Measurements from ENCODE around the gene GLMN.

Gene GLMN, protein sequence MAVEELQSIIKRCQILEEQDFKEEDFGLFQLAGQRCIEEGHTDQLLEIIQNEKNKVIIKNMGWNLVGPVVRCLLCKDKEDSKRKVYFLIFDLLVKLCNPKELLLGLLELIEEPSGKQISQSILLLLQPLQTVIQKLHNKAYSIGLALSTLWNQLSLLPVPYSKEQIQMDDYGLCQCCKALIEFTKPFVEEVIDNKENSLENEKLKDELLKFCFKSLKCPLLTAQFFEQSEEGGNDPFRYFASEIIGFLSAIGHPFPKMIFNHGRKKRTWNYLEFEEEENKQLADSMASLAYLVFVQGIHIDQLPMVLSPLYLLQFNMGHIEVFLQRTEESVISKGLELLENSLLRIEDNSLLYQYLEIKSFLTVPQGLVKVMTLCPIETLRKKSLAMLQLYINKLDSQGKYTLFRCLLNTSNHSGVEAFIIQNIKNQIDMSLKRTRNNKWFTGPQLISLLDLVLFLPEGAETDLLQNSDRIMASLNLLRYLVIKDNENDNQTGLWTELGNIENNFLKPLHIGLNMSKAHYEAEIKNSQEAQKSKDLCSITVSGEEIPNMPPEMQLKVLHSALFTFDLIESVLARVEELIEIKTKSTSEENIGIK

DNA sequence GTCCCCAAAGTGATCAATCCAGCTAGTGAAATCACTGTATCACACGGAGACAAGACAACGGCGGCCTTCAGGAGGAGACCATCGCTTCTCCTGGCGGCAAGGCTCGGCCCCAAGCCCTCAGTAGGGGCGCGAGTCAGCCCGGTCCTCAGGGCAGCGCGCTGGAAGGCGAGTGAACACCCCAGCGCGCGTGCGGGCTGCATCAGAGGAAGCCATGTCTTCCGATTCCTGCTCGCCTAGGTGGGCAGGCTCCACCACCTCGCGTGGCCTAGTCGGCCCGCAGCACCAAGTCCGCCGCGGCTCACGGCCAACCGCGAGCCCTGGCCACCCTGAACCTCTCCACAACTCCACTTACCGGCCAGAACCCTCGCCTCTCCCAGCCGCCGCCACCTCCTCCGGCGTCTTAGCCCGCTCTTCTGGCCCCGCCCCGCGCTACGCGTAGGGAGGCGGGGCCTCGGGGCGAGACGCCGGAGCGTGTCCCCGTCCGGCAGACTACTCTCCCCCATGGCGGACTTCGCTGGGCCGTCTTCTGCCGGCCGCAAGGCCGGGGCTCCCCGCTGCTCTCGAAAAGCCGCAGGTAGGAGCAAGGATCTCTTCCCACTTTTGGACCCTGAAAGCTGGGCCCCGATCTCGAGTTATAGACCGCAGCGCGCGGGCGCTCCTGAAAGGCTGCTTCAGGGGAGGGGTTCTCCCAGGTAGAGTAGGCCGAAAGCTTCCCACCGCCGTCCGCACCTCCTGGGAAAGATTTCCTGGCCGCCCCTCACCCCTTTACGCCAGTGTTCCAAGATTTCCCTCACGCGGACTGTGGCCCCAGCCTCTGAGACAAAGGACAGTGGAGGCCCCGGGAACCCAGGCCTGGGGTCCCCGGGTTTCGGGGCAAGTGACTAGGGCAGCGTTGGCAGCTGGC, at the start of gene GLMN, which contains the start of gene RPAP2:
TSS of gene GLMN (minus strand) at position 415 of the 904 bp plus-strand sequence. CDS start 988 bp downstream, outside the sequence.
TSS of gene RPAP2 (plus strand) at position 487 of the 904 bp plus-strand sequence. CDS start at position 502, 15 bp downstream.
- peak; percentile 88 for DNase-seq

DNA sequence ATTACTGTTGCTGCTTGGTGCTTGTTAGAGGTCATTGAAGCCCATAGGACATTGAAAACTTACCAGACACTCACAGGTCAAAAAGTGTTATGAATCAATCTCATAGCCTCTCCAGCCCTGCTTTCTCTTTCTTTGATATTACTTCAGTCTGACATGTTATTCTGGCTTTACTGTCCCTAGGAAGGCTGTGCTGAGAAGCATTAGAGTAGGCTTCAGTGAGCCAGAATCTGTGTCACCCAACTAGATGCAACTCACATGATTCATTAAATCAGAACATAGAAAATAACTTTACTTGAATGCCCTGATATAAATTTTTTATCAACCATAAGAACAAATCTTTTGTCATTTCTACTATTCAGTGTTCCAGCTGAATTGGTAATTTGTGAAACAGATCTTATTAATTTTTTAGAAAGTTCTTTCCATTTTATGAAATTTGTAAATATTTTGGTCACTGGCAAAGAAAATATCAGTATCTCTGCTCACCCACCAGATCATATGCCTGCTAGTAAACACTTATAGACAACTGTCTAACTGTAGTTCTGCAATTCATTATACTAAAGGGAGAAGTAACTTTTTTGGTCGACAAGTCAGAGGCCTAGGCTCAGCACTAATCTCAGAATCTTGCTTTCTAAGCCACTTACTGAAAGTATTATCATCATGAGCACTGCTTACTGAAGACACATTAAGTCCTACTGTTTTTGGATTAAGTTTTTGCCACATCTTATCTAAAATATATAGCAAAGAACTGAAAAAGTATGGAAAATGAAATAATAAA, 48.3 kb upstream of the GLMN start:
- no peak for DNase-seq

DNA sequence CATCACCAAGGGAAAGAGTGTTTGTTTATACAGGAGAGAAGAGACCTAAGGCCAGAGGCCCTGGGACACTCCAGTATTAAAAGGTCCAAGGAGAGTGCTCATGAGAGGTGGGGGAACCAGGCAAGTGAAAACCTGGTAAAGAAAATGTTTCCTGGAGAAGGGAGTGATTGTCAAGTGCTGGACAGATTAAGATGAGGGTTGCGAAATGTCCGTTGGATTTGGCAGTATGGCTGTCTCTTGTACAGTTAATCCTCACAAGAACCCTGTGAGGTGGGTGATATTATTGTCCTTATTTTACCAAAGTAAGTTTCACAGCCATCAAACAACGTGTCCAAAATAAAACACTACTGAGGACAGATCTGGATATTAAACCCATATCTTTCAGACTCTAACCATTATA, 44.3 kb upstream of the GLMN start:
- no peak for DNase-seq

DNA sequence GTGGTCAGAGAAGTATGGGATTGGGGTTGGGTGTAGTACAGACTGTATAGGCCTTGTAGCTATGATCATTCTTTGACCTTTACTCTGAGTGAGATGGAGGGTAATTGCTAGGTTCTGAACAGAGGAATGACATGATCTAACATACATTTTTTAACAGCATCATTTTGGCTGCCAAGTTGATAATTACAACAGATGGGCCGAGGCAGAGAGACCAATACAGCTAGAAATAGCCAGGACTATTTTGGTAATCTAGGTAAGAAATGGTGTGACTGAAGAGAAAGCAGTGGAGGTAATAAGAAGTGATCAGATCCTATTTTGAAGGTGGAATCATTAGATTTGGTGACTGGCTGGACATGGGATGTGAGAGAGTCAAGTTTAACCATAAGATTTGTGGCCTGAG, 43.6 kb upstream of the GLMN start:
- no peak for DNase-seq

DNA sequence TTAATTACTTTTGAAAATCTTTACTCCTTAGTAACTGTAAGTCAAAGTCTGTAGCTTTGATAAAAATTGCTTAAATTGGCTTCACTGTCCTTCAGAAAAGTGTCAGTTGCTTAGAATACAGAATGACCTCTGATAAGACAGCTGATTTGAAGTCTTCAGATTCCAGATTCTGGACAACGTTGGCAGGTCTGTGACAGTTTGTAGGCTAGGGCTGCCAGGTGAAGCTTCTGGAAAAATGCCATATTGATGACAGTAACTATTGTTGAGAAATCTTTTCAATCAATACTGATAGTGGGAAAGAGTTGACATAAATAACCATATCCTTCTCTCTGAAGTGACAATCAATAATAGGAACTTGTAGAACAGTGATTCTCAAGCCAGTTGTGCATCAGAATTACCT, 41.4 kb upstream of the GLMN start:
- no peak for DNase-seq

DNA sequence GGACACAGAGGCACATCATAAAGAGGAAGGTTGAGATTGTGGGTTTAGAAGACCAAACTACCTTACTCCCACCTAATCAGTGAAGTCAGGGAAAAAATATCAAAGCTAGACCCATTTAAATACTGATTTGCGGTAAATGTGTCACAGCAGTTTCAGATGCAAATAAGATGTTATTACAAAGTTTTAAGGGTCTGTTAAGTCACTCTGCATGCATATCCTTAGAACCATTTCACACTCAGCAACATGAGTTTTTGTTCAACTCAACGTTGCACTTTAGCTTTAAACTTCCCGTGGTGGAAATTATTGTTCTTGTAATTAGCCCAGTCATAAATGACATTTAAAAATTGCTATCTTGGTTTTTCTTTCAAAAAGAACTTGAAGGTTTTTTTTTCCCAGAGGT, 34.9 kb upstream of the GLMN start:
- DNase-seq = no peak

DNA sequence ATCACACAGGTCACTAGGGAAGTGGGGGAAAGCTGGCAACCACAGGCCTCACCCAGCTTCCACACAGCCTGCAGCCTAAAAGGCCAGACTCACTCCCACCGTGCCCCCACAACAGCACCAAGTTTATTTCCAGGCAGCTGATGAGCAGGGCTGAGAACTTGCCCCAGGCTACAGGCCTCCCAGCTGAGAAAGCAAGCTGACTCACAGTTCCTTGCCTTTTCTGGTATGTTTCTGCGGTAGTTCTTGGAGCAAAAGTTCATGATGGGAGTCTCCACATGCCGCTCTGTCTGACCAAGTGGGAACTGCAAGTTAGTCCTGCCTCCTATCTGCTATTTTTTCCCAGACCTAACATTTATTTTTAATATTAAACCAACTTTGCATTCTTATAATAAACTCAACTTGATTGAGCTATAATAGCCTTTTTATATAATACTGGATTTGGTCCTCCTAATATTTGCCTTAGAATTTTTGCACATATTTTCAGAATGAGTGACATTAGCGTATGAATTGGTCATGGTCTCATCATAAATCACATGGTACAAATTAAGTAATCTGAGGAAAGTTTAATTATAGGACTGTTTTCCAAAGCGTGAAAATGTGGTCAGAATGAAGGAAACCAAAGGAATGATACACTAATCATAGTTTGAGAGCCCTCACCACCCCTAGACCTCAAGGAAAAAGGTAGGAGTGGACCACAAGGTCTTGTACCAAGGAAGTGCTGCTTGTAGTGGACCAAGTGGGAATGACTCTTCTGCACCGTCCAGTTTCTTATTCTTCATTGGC, 30.8 kb upstream of the GLMN start:
- no peak for DNase-seq

DNA sequence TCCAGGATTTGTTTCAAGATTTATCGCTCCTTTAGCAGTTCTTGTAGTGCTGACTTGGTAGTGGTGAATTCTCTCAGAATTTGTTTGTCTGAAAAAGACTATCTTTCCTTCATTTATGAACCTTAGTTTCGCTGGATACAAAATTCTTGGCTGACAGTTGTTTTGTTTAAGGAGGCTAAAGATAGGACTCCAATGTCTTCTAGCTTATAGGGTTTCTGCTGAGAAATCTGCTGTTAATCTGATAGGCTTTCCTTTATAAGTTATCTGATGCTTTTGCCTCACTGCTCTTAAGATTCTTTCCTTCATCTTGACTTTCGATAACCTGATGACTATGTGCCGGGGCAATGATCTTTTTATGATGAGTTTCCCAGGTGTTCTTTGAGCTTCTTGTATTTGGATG, 29.0 kb upstream of the GLMN start:
- no peak for DNase-seq

DNA sequence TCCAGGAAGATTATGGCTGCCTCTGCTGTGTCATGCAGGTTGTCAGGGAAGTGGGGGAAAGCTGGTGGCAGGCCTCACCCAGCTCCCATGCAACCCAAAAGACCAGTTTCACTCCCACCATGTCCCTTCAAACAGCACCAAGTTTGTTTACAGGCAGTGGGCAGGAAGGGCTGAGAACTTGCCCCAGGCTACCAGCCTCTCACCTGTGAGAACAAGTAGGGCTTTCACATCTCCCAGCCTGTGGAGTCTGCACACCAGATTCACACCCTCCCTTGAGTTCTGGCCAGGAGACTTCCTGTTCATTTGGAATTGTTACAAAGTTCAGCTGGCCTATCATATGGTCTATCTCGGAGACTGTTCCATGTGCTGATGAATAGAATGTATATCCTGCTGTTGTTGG, 27.9 kb upstream of the GLMN start:
- no peak for DNase-seq

DNA sequence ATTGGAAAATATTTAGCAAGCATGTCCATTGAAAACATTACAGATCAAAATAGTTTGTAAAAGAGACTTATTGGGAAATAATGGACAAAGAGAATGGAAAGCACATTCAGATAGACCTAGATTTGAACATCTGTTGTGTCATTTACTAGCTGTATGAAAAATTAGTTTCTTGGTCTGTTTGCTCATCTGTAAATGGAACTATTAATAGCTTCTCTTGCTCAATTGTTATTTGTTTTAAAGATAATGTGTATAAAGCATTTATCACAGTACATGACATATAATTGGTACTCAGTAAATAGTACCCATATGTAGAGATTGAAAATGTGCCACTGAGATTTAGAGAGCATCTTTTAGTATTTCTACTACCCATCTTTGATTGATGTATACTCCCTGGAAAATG, 26.0 kb upstream of the GLMN start:
- no peak for DNase-seq

DNA sequence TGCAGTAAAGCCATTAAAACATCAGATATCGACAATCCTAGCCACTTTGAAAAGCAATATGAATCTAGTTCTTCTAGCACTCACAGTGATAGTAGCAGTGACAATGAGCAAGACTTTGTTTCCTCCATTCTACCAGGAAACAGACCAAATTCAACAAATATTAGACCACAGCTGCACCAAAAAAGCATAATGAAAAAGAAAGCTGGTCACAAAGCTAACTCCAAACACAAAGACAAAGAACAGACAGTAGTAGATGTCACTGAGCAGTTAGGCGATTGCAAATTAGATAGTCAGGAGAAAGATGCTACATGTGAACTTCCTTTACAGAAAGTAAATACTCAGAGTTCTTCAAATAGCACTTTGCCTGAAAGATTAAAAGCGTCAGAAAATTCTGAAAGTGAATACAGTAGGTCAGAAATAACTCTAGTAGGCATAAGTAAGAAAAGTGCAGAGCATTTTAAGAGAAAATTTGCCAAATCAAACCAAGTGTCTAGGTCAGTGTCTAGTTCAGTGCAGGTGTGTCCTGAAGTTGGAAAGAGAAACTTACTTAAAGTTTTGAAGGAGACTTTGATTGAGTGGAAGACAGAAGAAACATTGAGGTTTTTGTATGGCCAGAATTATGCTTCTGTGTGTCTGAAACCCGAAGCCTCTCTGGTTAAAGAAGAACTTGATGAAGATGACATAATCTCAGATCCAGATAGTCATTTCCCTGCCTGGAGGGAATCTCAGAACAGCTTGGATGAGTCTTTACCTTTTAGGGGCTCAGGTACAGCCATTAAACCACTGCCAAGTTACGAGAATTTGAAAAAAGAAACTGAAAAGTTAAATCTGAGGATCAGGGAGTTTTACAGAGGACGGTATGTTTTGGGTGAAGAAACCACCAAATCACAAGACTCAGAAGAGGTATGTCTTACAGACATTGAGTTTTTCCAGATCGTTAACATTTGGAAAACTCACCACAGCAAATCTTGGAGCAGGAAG, 25.0 kb upstream of the GLMN start:
- DNase-seq = no peak

DNA sequence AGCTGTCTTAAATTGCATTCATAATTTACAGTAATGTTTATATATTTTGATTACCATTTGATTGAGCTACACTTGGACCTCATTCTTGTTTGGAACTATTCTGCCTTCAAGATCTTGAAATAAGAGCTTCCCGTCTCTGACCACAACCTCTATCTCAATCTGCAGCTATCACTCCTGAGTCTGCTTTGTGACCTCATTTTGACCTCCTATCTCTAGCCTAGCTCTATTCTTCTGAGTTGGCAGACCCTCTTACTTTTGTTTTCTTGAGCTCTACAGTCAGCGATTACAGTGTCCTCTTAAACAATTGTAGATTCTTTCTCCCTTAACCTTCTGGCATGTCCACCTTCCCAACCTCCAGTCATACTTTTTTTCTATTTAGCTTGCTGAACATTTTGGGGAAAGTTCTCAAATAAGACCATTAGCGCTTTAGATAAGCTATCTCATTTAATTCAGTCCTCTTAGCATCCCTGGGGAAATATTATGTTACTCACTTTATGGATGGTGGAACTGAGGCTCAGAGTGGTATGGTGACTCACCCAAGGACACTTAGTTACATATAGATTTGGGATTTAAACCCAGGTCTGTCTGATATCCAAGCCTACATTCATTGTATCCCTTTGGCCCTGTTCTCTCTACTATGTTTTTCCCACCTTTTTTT, 19.2 kb upstream of the GLMN start:
- DNase-seq = no peak

DNA sequence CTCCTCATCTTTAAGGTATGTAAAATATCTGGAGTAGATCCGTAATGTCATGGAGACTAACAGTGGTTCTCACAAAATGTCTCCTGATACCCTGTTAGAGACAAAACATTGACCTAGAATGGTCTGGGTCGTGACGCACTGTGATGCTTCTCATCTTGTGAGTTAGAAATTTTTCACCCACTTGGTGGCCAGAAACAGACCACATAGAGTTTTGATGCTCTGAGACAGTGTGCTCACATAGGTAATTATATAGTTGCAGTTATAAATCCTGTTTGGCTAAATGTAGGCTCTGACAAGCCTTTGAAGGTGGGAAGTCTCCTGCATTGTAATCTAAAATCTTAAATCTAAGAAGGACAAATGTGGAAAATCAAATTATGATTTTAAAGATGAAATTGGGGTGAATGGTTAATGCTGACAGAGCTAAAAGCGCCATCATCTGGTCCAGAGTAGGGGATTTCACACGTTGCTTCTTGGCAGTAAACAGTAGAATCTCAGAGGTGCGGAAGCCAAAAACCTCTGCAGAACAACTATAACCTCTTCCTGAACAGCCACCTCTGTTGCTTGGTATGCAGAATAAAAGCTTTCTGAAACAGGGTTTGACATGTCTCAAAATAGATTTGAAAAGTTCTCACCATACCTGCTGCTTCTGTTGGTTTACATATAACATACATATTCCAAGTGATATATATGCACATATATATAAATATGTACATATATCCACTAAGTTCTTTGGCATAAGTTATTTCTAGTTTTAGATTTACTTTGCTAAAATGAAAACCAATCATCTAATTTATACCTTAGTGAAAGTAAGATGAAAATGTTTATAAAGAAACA, 17.2 kb upstream of the GLMN start:
- DNase-seq = no peak

DNA sequence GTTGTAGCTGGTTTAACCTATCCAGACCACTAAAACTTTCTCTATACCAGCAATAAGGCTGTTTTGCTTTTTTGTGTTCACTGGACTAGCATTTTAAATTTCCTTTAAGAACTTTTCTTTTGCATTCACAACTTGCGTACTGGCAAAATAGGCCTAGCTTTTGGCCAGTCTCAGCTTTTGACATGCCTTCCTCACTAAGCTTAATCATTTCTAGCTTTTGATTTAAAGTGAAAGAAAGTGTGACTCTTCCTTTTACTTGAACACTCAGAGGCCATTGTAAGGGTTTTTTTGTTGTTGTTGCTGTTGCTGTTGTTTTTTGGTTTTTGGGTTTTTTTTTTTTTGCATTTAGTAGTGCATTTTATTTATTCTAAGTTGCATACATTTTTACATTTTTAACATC, 15.2 kb upstream of the GLMN start:
- no peak for DNase-seq

DNA sequence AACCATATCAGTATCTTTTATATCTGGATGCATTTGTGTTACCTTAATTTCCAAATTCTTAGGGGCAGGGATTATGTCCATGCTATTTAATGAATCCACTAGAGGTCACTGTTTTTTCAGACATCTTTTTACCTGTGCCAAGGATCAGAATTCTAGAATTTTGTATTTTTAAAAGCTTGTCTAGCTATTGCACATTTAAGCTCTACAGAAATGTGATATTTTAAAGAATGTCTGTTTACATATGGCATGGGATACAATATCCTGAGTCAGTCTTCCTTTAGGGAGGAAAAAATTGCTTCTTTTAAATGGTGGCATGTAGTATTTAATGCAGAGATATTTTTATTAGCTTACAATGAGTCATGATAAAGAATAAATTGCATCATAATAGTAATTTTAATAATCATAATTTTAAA, 11.4 kb upstream of the GLMN start:
- DNase-seq = no peak

DNA sequence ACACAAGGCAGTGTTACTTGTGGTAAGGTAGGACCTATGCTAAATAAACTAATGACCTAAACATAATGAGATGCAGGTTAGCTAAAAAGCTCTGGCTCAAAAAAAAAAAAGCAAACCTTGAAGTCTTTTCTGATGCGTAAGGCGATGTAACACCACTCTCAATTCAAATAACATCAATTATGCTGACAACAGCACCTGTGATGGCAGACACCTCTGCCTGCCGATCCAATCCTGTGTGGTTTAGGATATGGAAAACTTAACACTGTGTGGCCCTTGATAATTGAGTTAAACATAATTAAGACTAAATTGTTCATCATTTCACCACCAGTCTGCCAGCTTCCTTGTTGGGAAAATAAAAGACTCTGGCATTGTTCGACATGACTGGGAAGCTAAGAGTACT, 9.2 kb upstream of the GLMN start:
- DNase-seq = no peak

DNA sequence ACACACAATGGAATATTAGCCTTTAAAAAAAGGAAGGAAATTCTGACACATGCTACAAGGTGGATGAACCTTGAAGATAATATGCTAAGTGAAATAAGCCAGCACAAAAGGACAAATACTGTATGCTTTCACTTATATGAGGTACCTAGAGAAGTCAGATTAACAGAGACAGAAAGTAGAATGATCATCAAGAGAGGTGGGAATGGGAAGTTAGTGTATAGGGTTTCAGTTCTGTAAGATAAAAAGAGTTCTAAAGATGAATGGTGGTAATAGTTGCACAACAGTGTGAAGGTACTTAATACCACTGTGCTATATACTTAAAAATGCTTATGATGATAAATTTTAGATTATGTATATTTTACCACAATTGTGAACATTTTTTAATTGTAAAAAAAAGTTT, 7.2 kb upstream of the GLMN start:
- DNase-seq = no peak

DNA sequence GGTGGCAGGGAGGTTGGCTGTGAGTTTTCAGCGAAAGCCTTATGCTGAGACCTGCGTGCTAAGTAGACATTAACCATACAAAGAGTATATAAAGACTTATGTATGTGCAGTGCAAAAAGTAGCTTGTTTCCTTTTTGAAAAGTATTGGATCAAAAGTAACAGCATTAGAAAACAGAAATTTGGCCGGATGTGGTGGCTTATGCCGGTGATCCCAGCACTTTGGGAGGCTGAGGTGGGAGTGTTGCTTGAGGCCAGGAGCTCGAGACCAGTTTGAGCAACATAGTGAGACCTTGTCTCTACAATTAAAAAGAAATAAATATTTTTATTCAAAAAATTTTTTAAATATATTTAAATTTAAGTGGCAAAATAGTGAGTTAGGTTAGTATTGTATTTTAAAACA, 2.2 kb upstream of the GLMN start:
- DNase-seq = no peak

DNA sequence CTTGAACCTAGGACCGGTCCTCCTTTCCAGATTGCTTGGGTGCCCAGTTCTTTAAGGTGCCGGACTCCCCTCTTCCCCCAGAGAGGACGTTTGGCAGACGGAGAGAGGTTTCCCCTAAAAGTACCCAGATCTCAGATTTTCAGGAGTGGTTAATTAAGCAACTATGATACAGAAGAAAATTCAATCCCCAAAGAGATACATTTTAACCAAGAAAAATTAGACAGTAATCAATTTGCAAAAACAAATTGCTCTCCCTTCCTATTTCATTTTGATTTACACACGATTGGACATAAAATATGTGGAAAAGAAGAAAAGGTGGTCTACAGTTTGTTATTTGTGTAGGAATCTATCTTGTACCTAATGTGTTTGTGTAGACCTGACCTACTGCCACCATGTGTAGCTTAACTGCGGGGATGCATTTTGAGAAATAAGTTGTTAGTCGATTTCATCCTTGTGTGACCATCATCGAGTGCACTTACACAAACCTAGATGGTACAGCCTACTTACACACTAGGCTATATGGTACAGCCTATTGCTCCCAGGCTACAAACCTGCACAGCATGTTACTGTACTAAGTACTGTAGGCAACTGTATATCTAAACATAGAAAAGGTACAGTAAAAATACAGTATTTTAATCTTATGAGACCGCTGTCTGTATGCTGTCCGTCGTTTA, 827 bp upstream of the GLMN start:
- DNase-seq = no peak

All from activated CD8-positive, alpha-beta memory T cell treated with anti-CD3 and anti-CD28 coated beads, Interleukin-2, amount 50 U/mL, for 48 hours (primary cell).